SK-N-SH treated with all-trans-retinoic acid at 6 μM for 48 hours (cell line): ENCODE measurements around the gene ONECUT3.

Experiments used
- ATAC-seq: fragments of 200-7000 bp; cut with Tn5 transposase; 3 replicates; pipeline ENCODE4 v1.9.1; 2020; ENCODE audit warnings: mild to moderate bottlenecking, moderate library complexity
- ARNTL ChIP-seq: fragments of 450-650 bp; formaldehyde crosslinking; IDR thresholded peaks from 2 replicates; pipeline ENCODE4 v1.5.0; 2020; ENCODE audit warnings: low read depth, mild to moderate bottlenecking, moderate library complexity, borderline replicate concordance
- BACH2 ChIP-seq: fragments of 250-450 bp; sonication (Bioruptor Pico); IDR thresholded peaks from 2 replicates; pipeline ENCODE4 v1.9.0; 2021; ENCODE audit warnings: mild to moderate bottlenecking, borderline replicate concordance
- CREB5 ChIP-seq: fragments of 250-450 bp; sonication (Bioruptor Pico); IDR thresholded peaks from 2 replicates; pipeline ENCODE4 v1.5.1; 2020; ENCODE audit warnings: low read depth, mild to moderate bottlenecking, moderate library complexity
- CSDC2 ChIP-seq: fragments of 250-450 bp; sonication (Bioruptor Pico); IDR thresholded peaks from 2 replicates; pipeline ENCODE4 v1.5.0; 2020; ENCODE audit warnings: mild to moderate bottlenecking, moderate library complexity
- CSRNP3 ChIP-seq: fragments of 250-450 bp; sonication (Bioruptor Pico); IDR thresholded peaks from 2 replicates; pipeline ENCODE4 v1.5.1; 2021; ENCODE audit warnings: mild to moderate bottlenecking, moderate library complexity
- ESRRG ChIP-seq: fragments of 250-450 bp; sonication (Bioruptor Pico); IDR thresholded peaks from 2 replicates; pipeline ENCODE4 v1.6.1; 2021; ENCODE audit warnings: mild to moderate bottlenecking
- GLIS3 ChIP-seq: fragments of 250-450 bp; sonication (Bioruptor Pico); IDR thresholded peaks from 2 replicates; pipeline ENCODE4 v1.5.0; 2020; ENCODE audit warnings: mild to moderate bottlenecking, moderate library complexity
- ISL1 ChIP-seq: fragments of 250-450 bp; sonication (Bioruptor Pico); IDR thresholded peaks from 2 replicates; pipeline ENCODE4 v2.1.2; 2022; ENCODE audit warnings: mild to moderate bottlenecking, moderate library complexity
- OSR1 ChIP-seq: fragments of 250-450 bp; sonication (Bioruptor Pico); IDR thresholded peaks from 2 replicates; pipeline ENCODE4 v1.8.0; 2022; ENCODE audit warnings: moderate library complexity, mild to moderate bottlenecking, inconsistent platforms
- PATZ1 ChIP-seq: fragments of 250-450 bp; sonication (Bioruptor Pico); IDR thresholded peaks from 2 replicates; pipeline ENCODE4 v1.8.0; 2020; ENCODE audit warnings: mild to moderate bottlenecking, moderate library complexity, borderline replicate concordance
- POU6F1 ChIP-seq: fragments of 250-450 bp; sonication (Bioruptor Pico); IDR thresholded peaks from 2 replicates; pipeline ENCODE4 v1.8.0; 2021; ENCODE audit warnings: low read depth, mild to moderate bottlenecking, moderate library complexity, borderline replicate concordance
- PPARA ChIP-seq: fragments of 250-450 bp; sonication (Bioruptor Pico); IDR thresholded peaks from 2 replicates; pipeline ENCODE4 v1.5.0; 2020; ENCODE audit warnings: mild to moderate bottlenecking, borderline replicate concordance
- RARB ChIP-seq: fragments of 250-450 bp; sonication (Bioruptor Pico); IDR thresholded peaks from 2 replicates; pipeline ENCODE4 v1.8.0; 2021; ENCODE audit warnings: mild to moderate bottlenecking, moderate library complexity
- SNAI2 ChIP-seq: fragments of 250-450 bp; sonication (Bioruptor Pico); IDR thresholded peaks from 2 replicates; pipeline ENCODE4 v1.5.0; 2020; ENCODE audit warnings: mild to moderate bottlenecking, moderate library complexity
- TCF4 ChIP-seq: fragments of 250-450 bp; sonication (Bioruptor Pico); IDR thresholded peaks from 2 replicates; pipeline ENCODE4 v1.8.0; 2021; ENCODE audit warnings: mild to moderate bottlenecking, moderate library complexity, borderline replicate concordance
- TOX ChIP-seq: fragments of 250-450 bp; sonication (Bioruptor Pico); IDR thresholded peaks from 2 replicates; pipeline ENCODE4 v1.8.0; 2021; ENCODE audit warnings: mild to moderate bottlenecking, moderate library complexity, borderline replicate concordance
- TSHZ2 ChIP-seq: fragments of 250-450 bp; sonication (Bioruptor Pico); IDR thresholded peaks from 2 replicates; pipeline ENCODE4 v1.5.0; 2020; ENCODE audit warnings: mild to moderate bottlenecking, moderate library complexity
- ZC3H10 ChIP-seq: fragments of 250-450 bp; sonication (Bioruptor Pico); IDR thresholded peaks from 2 replicates; pipeline ENCODE4 v1.5.1; 2021; ENCODE audit warnings: mild to moderate bottlenecking, moderate library complexity
- ZFP3 ChIP-seq: fragments of 250-450 bp; sonication (Bioruptor Pico); IDR thresholded peaks from 2 replicates; pipeline ENCODE4 v1.5.0; 2020; ENCODE audit warnings: mild to moderate bottlenecking, moderate library complexity
- ZNF565 ChIP-seq: fragments of 450-650 bp; formaldehyde crosslinking; conservative IDR thresholded peaks from 2 replicates; pipeline ENCODE4 v1.5.0; 2020; ENCODE audit warnings: low read depth, mild to moderate bottlenecking, moderate library complexity
- ZNF70 ChIP-seq: fragments of 450-650 bp; formaldehyde crosslinking; IDR thresholded peaks from 2 replicates; pipeline ENCODE4 v1.5.0; 2020; ENCODE audit warnings: mild to moderate bottlenecking, moderate library complexity
- ZNF8 ChIP-seq: fragments of 450-650 bp; formaldehyde crosslinking; IDR thresholded peaks from 2 replicates; pipeline ENCODE4 v1.5.0; 2020; ENCODE audit warnings: mild to moderate bottlenecking, moderate library complexity

The ONECUT3 gene

GRCh38 chr19:1776606-1777147, 23.4 kb downstream of the ONECUT3 start:
- no peak for ATAC-seq

GRCh38 chr19:1777149-1777548, 23.8 kb downstream of the ONECUT3 start:
- ATAC-seq = no peak
- TF ChIP-seq ZNF8 (no peak), ARNTL (no peak), PATZ1 (CRISPR knock-in tag) (no peak), TOX (no peak), PPARA (CRISPR knock-in tag) (no peak), OSR1 (no peak), ZFP3 (CRISPR knock-in tag) (no peak), RARB (CRISPR knock-in tag) (no peak), ZNF565 (CRISPR knock-in tag) (no peak), TSHZ2 (CRISPR knock-in tag) (no peak)

More at GRCh38 chr19:1776606-1777147, 23.4 kb downstream of the ONECUT3 start:
- TF ChIP-seq ZFP3 (CRISPR knock-in tag) (no peak), PPARA (CRISPR knock-in tag) (no peak), ZNF70 (CRISPR knock-in tag) (no peak), POU6F1 (CRISPR knock-in tag) (no peak), RARB (CRISPR knock-in tag) (no peak), ESRRG (CRISPR knock-in tag) (no peak), PATZ1 (CRISPR knock-in tag) (no peak), ISL1 (no peak), ZC3H10 (no peak), ARNTL (no peak), CSRNP3 (CRISPR knock-in tag) (no peak), GLIS3 (CRISPR knock-in tag) (no peak)

- ATAC-seq = no peak
- TF ChIP-seq PPARA (CRISPR knock-in tag) (no peak), OSR1 (no peak), ZNF70 (CRISPR knock-in tag) (no peak), CREB5 (CRISPR knock-in tag) (no peak), GLIS3 (CRISPR knock-in tag) (no peak), POU6F1 (CRISPR knock-in tag) (no peak), CSDC2 (no peak), RARB (CRISPR knock-in tag) (no peak), ARNTL (no peak), ESRRG (CRISPR knock-in tag) (no peak), ISL1 (no peak), ZNF565 (CRISPR knock-in tag) (no peak), PATZ1 (CRISPR knock-in tag) (no peak), TCF4 (CRISPR knock-in tag) (no peak), TOX (no peak), BACH2 (no peak), SNAI2 (no peak)
Measured at GRCh38 chr19:1779574-1779973, 26.3 kb downstream of the ONECUT3 start.
